ENCODE measurements around the gene ENPP4.
A peak's percentile ranks its signal among the peaks of the same experiment; 100 is the strongest.
"Not testable (repeated sequence)": the region's sequence is repeated elsewhere in the genome, so short reads cannot be mapped to it uniquely, and the experiment has no call there.

The ENPP4 gene

GRCh38 chr6:46131291-46131690 lies 1.5 kb downstream of the ENPP4 start:
- DNase-seq, result not testable (repeated sequence)

GRCh38 chr6:46134216-46134615 lies 4.4 kb downstream of the ENPP4 start:
- no peak for DNase-seq

- no peak for DNase-seq
Measured at GRCh38 chr6:46135176-46135575, 5.4 kb downstream of the ENPP4 start.

- no peak for DNase-seq
Measured at GRCh38 chr6:46136831-46137230, 7.0 kb downstream of the ENPP4 start.

GRCh38 chr6:46137387-46137786 lies 7.6 kb downstream of the ENPP4 start:
- no peak for DNase-seq

GRCh38 chr6:46138281-46138680 lies 8.5 kb downstream of the ENPP4 start:
- DNase-seq, result no peak

- no peak for DNase-seq
Measured at GRCh38 chr6:46144270-46144669, 14.5 kb downstream of the ENPP4 start.

GRCh38 chr6:46149066-46149465 lies 19.3 kb downstream of the ENPP4 start:
- not testable (repeated sequence) for DNase-seq

GRCh38 chr6:46156701-46157100 lies 26.9 kb downstream of the ENPP4 start:
- no peak for DNase-seq

- no peak for DNase-seq
Measured at GRCh38 chr6:46159229-46159628, 29.4 kb downstream of the ENPP4 start.

GRCh38 chr6:46160102-46160501 lies 30.3 kb downstream of the ENPP4 start:
- no peak for DNase-seq

GRCh38 chr6:46170357-46171289 lies 40.8 kb downstream of the ENPP4 start, which contains the start of gene ENPP5:
ENPP5 (minus strand) TSS chr6:46170980; CDS start chr6:46168262, 2,718 bp downstream.
- peak; percentile 74 to 77 for DNase-seq

- no peak for DNase-seq
Measured at GRCh38 chr6:46172176-46172575, 42.4 kb downstream of the ENPP4 start.

GRCh38 chr6:46174904-46175303 lies 45.1 kb downstream of the ENPP4 start:
- DNase-seq, result peak; percentile 7 to 14

- DNase-seq, result peak in 1 of 2 donors; percentile 48
Measured at GRCh38 chr6:46175446-46175845, 45.7 kb downstream of the ENPP4 start.

GRCh38 chr6:46175976-46176375 lies 46.2 kb downstream of the ENPP4 start:
- no peak for DNase-seq

GRCh38 chr6:46184114-46184513 lies 54.3 kb downstream of the ENPP4 start:
- no peak for DNase-seq

- no peak for DNase-seq
Measured at GRCh38 chr6:46186583-46186982, 56.8 kb downstream of the ENPP4 start.

GRCh38 chr6:46189726-46190125 lies 59.9 kb downstream of the ENPP4 start:
- DNase-seq, result no peak

GRCh38 chr6:46190889-46191288 lies 61.1 kb downstream of the ENPP4 start:
- no peak for DNase-seq

- no peak for DNase-seq
Measured at GRCh38 chr6:46191961-46192360, 62.2 kb downstream of the ENPP4 start.

Measured in CD4-positive, alpha-beta T cell treated with Interleukin-1 beta for 1 hour (primary cell).